ENCODE data around the gene CRP.
"Not testable (repeated sequence)": the region's sequence is repeated elsewhere in the genome, so short reads cannot be mapped to it uniquely, and the experiment has no call there.

The CRP gene

DNA sequence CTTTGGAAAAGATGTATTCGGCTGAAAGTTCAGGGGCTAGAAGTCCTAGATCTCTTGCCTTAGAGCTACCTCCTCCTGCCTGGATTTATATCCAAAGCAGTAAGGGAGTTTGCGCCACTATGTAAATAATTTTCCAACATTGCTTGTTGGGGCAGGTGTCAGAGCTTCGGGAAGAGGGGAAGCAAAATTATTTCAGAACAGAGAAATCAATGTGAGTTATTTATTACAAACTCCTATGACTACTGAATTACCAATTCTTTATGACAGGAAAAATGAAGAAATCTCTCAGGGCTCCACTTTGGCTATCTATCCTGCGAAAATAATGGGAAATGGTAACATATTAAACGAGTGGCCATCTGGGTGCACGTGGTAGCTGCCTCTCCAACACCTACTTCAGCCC, at the start of gene CRP:
TSS of gene CRP (minus strand) at position 61 of the 400 bp plus-strand sequence. CDS start 104 bp downstream, outside the sequence.
- no peak for DNase-seq (ENCODE audit: low spot score)

GRCh38 chr1:159763686-159764085, 49.3 kb upstream of the CRP start:
- DNase-seq (ENCODE audit: low spot score) = no peak

- DNase-seq (ENCODE audit: low spot score) = no peak
Observed at GRCh38 chr1:159756397-159756796, 42.0 kb upstream of the CRP start.

GRCh38 chr1:159755451-159756007, 41.1 kb upstream of the CRP start:
- DNase-seq (ENCODE audit: low spot score) = no peak

DNA sequence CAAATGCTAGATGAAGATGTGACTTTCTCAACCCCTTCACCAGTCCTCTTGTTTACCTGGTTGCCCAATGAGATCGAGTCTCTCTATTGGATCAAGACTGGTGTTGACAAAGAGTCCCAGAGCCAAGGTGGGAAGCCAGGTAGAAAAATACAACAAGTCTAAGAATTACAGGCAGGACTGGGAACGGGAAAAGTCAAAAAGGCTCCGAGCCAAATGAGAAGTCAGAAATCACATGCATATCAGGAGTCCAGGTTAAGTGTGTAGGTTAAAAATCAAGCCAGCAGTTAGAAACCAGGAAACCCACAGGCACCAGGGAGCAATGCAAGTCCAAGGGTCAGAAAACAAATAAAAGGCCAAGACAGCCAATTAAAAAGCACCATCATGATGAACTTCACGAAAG, 39.0 kb upstream of the CRP start:
- DNase-seq (ENCODE audit: low spot score) = no peak

DNA sequence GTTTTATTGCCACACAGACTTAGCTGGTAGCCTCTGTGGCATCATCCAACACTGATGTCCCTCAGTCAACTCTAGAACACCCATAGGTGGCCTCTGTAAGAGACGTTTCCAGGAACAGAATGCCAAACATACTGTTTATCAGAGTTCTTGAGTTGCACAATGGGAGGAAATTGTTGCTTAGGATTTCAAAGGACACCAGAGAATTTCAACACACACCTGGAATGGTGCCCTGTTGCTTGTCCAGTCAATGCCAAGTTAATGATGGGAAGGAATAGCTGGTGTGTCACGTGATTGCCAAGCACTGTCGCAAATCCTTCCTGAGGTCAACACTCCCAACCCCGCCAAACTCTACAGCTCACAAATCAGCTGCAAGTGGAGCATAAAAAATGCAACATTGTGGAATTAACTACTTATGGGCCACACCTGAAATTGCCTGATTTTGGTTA, 37.8 kb upstream of the CRP start:
- DNase-seq (ENCODE audit: low spot score) = no peak

- DNase-seq (ENCODE audit: low spot score) = no peak
Observed at GRCh38 chr1:159751031-159751430, 36.6 kb upstream of the CRP start.

DNA sequence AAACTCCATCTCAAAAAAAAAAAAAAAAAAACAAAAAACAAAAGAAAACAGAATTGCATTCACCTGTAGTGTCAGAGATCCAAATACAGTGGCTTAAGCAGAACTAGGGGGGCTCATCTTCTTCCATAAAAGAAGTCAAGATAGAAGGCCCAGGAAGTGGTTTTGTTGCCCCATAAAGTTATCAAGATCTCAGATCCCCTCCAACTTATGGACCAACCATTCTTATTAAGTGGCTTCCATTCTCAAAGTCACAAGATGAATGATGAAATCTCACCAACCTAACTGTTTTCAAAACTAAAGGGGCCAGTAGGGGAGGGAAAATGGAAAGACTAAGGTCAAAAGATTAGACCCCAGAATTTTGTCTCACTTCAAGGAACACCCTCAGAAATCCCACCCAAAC, 36.2 kb upstream of the CRP start:
- DNase-seq (ENCODE audit: low spot score) = no peak

GRCh38 chr1:159749630-159750029, 35.2 kb upstream of the CRP start:
- no peak for DNase-seq (ENCODE audit: low spot score)

- no peak for DNase-seq (ENCODE audit: low spot score)
Observed at GRCh38 chr1:159748370-159748769, 34.0 kb upstream of the CRP start.

GRCh38 chr1:159746666-159747065, 32.3 kb upstream of the CRP start:
- no peak for DNase-seq (ENCODE audit: low spot score)

DNA sequence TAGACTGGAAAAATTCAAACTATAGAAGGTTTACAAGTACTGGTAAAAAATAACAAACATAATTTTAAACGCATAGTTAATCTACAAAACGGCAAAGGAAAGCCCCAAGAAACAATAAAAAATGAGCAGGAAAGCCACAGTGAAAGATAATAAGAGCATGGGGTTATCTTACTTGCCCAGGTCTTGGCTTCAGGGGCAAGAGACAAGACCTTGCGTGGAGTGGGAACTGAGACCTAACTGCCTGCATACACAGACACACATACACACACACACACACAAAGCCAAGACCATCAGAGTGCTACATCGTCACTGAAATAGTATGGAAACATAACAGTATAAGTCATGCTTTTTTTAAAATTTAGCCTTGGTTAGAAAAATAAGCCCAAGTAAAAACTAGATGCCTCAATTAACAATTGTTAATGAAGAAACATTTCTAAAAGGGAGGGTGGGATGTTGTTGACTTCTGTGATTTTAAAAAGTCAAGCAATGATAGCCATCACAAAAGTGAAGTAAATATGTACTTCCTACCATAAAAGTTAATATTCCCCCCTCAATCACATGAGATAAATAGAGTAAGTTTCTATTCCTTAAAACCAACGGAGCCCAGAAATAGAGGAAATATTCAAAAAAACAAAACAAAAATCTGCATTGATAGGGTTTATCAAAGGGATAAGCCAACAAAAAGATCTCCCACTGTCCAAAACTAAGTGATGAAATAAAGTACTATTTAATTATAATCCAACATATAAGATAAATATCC, 29.4 kb upstream of the CRP start:
- no peak for DNase-seq (ENCODE audit: low spot score)

DNA sequence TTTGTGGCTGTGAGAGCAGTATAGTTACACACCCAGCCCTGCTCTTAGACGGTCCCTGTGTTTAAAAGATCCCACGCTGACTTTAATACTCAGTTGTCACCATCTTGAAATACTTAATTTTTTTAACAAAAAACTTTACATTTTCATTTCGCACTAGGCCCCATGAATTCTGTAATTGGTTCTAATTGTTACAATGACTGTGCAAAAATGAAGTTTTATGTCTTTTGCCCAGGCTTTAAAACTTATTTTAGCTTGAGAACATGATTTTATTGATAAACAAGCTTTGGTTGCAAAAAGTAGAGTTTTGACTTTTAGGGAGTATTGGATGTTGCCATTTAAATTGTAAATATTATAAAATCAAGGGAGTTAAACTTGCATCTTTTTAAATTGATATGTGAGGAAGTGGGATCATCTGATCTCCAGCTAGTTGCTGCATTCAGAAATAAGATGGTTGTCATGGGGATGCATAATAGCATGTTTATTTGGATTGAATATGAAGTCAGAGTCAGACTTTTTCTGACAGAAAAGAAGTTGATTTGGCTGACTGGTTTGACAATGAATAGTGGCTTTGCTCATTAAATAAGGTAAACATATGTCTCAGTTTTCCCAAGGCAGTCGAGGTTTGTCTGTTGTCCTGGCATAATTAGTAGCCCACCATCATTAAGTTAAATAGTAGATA, 23.0 kb upstream of the CRP start:
- DNase-seq (ENCODE audit: low spot score) = no peak

DNA sequence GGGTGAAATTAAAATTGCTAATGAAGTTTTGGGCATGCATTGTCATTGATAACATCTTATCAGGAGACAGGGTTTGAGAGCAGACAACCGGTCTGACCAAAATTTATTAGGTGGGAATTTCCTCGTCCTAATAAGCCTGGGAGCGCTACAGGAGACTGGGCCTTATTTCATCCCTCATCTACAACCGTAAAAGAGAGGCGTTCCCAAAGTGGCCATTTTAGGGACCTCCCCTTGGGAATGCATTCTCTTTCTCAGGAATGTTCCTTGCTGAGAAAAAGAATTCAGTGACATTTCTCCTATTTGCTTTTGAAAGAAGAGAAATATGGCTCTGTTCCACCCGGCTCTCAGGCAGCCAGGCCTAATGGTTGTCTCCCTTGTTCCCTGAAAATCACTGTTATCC, 8.8 kb upstream of the CRP start:
- DNase-seq (ENCODE audit: low spot score) = not testable (repeated sequence)

DNA sequence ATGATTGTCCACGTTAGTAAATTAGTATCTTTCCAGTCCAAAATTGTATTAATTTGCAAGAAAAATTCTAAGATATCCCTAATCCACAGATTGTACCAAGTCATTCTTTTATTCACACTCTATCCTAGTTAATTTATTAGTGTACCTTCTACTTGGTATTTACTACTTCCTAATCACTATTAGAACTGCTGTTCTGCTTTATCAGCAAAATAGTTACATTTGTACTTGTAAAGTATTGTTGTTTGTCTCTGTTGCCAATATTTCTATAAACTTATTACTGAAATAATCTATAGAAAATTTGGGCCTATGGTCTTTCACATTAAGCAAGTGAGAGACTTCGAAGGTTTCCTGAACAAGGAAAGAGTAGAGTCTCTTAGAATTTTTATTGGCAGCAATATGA, 5.6 kb upstream of the CRP start:
- no peak for DNase-seq (ENCODE audit: low spot score)

- DNase-seq (ENCODE audit: low spot score) = no peak
Observed at GRCh38 chr1:159715855-159716254, 1.5 kb upstream of the CRP start.

DNA sequence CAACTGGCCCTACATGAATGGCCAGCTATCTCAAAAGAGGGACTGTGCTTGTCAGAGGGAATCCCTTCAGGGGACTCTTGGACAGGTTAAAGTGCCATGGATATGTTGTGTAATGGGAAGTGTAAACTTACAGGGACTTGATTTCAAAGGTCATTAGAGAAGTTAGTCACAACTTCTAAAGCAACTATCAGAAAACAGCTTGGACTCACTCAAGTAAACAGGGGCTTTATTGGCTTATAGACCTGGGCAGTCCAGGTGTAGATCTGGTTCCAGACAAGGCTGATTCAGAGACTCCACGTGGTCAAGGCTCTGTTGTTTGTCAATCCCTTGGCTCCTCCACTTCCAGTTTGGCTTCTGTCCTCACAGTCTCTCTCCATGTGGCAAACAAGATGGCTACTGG, 2.3 kb downstream of the CRP start:
- no peak for DNase-seq (ENCODE audit: low spot score)

GRCh38 chr1:159707472-159708260, 6.7 kb downstream of the CRP start:
- no peak for DNase-seq (ENCODE audit: low spot score)

- DNase-seq (ENCODE audit: low spot score) = no peak
Observed at GRCh38 chr1:159705904-159706256, 8.5 kb downstream of the CRP start.

DNA sequence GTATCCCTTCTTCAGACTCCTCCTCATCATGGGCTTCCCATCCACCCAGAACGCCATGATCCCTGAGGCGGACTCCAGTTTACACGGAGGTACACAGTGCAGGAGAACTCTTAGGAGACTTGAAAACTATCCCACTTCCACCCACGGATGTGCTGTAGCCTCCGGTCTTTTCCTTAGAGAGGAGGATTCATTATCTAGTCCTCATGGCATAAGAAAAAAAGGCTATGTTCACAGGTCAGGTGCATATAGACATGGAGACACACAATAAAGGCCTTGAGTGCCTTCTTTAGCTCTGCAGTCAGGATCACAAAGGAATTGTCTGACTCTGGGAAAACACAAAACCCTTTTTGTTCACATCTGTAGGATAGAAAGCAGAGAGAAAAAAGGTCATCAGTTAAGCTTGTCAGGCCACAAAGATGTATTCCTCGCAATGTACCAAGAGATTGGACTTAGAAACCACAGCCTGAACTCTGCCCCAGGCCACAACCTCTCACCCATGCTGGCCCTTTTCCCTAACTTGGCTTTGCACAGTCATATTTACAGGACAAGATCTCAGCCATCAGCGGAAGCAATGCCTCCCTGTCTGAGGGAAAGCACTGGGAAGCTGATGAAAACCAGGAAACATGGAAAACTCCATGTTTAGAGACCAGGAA, 9.0 kb downstream of the CRP start:
- DNase-seq (ENCODE audit: low spot score) = no peak

- no peak for DNase-seq (ENCODE audit: low spot score)
Observed at GRCh38 chr1:159704481-159704880, 9.9 kb downstream of the CRP start.

- DNase-seq (ENCODE audit: low spot score) = no peak
Observed at GRCh38 chr1:159700312-159700711, 14.1 kb downstream of the CRP start.
